ENCODE measurements around the gene COL27A1.

GRCh38 chr9:114227288-114228015 is 72.1 kb downstream of the COL27A1 start:
- no peak for TF ChIP-seq CTCF (IDR thresholded peaks at IDR 0.05)
- no peak for TF ChIP-seq EZH2phosphoT487 (IDR thresholded peaks at IDR 0.05)
- no peak for TF ChIP-seq EZH2 (IDR thresholded peaks at IDR 0.05)
